GM12878 (cell line): ENCODE measurements around the gene LYZL1.
"Not testable (repeated sequence)": the region's sequence is repeated elsewhere in the genome, so short reads cannot be mapped to it uniquely, and the experiment has no call there.

ENCODE experiments used
- DPF2 ChIP-seq: fragments of 450-650 bp; IDR thresholded peaks from 2 replicates; pipeline ENCODE4 v1.6.1; 2017; ENCODE audit warnings: mild to moderate bottlenecking
- TCF12 ChIP-seq: IDR thresholded peaks from 2 replicates; pipeline ENCODE4 v1.6.1; 2011; ENCODE audit warnings: low read depth, mild to moderate bottlenecking, low read length
- TF ChIP-seq, protein P1 (sequence below): IDR thresholded peaks from 2 replicates; pipeline ENCODE4 v1.6.1; 2012; ENCODE audit warnings: low read depth, low read length, improper control_type of control experiment

DNA sequence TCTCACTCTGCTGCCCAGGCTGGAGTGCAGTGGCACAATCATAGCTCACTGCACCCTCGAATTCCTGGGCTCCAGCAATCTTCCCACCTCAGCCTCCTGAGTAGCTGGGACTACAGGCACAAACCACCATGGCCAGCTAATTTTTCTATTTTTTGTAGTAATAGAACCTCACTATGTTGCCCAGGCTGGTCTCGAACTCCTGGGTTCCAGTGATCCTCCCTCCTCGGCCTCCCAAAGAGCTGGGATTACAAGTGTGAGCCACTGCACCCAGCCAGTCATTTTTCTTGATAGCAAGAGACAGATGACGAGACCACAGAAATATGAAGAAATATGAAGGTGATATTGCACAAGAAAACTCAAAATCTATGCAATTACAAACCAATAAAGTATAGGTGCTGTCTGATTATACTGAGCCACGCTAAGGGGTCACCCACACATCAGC lies 31.8 kb downstream of the LYZL1 start:
- not testable (repeated sequence) for TF ChIP-seq DPF2, TCF12
- TF ChIP-seq, protein P1, sequence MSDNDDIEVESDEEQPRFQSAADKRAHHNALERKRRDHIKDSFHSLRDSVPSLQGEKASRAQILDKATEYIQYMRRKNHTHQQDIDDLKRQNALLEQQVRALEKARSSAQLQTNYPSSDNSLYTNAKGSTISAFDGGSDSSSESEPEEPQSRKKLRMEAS: not testable (repeated sequence)
